Body of pancreas (tissue), 4 donors: Measurements from ENCODE around the gene VAMP4. TPM values are rescaled to one million over a fixed set of nuclear protein-coding genes. Genes with fewer than 3 reads are reported as not detected.

Experiments
- ATAC-seq: fragments of 150-250 bp; one replicate; pipeline ENCODE4 v1.9.1; 2016
- DNase-seq, 4 donors: peaks; one replicate each; pipeline ENCODE4 v3.0.0-alpha.2; 2019
- H3K27ac ChIP-seq, 4 donors: fragments of 200-600 bp; sonication (generic); 1 replicate in 3 of 4; 2 replicates in 1 of 4; pipeline versions ENCODE4 v1.5.1 to v1.6.1; 2016 to 2019; ENCODE audit warnings: mild to moderate bottlenecking in 1 of 4, mixed read lengths in 1 of 4, moderate library complexity in 1 of 4
- H3K27me3 ChIP-seq, 2 donors: fragments of 200-600 bp; sonication (generic); one replicate each; pipeline ENCODE4 v1.6.0; 2016; ENCODE audit warnings: mild to moderate bottlenecking in 1 of 2
- H3K36me3 ChIP-seq, 2 donors: fragments of 200-600 bp; sonication (generic); replicated peaks in 1 of 2; 2 replicates each; pipeline ENCODE4 v1.5.1; 2016; ENCODE audit warnings: low read depth in 2 of 2; ENCODE audit not compliant: insufficient read depth in 1 of 2
- H3K4me1 ChIP-seq: fragments of 200-600 bp; sonication (generic); one replicate; pipeline ENCODE4 v1.6.0; 2016
- H3K4me3 ChIP-seq, 2 donors: fragments of 200-600 bp; sonication (generic); 1 replicate in 1 of 2; 2 replicates in 1 of 2; pipeline ENCODE4 v1.5.1; 2016 to 2019
- H3K9me3 ChIP-seq, 3 donors: fragments of 200-600 bp; sonication (generic); 1 replicate in 2 of 3; 2 replicates in 1 of 3; pipeline ENCODE4 v1.5.1; 2016
- POLR2A ChIP-seq, 3 donors: fragments of 450-650 bp; IDR thresholded peaks; one replicate each; pipeline ENCODE4 v1.6.1; 2016; ENCODE audit warnings: antibody characterized with exemption in 3 of 3, mild to moderate bottlenecking in 2 of 3
- WGBS, 2 donors: methylation state at CpG; one replicate each; pipeline ENCODE4 v1.1.5; 2017; 5-methylcytosine and 5-hydroxymethylcytosine counted together
- intact Hi-C: fragments of 100-400 bp; cut with DNase I; formaldehyde crosslinking; loops from one replicate; pipeline ENCODE4 v1.15.1; 2023
- total RNA-seq, 2 donors: library from RNA; depleted of rRNA; stranded (reverse); fragments of >200 nt; gene quantifications; one replicate each; pipeline ENCODE4 v1.1.0, GENCODE V29; 2016
- TF ChIP-seq, protein P1 (sequence below), 7 experiments: fragments of 450-650 bp in 4 of 7; fragments of 200-600 bp in 3 of 7; sonication (generic) in 3 of 7; IDR thresholded peaks; one replicate each; pipeline ENCODE4 v1.5.1; 2016 to 2019; ENCODE audit warnings: antibody characterized with exemption in 7 of 7

VAMP4 gene
- total RNA-seq, 2 donors from 2014 or later: 5.6 to 8.8 TPM

- Histone ChIP-seq H3K4me3 (no peak overlapping the region), H3K4me1 (no peaks in the 10 kb centered on the region), H3K9me3 (no peaks in the 10 kb centered on the region), H3K27ac (no peak overlapping the region), H3K27me3 (no peaks in the 10 kb centered on the region), H3K36me3 (no peaks in the 10 kb centered on the region)
- no peak for ATAC-seq
- no peak for TF ChIP-seq POLR2A (IDR thresholded peaks at IDR 0.05)
- TF ChIP-seq, protein P1, sequence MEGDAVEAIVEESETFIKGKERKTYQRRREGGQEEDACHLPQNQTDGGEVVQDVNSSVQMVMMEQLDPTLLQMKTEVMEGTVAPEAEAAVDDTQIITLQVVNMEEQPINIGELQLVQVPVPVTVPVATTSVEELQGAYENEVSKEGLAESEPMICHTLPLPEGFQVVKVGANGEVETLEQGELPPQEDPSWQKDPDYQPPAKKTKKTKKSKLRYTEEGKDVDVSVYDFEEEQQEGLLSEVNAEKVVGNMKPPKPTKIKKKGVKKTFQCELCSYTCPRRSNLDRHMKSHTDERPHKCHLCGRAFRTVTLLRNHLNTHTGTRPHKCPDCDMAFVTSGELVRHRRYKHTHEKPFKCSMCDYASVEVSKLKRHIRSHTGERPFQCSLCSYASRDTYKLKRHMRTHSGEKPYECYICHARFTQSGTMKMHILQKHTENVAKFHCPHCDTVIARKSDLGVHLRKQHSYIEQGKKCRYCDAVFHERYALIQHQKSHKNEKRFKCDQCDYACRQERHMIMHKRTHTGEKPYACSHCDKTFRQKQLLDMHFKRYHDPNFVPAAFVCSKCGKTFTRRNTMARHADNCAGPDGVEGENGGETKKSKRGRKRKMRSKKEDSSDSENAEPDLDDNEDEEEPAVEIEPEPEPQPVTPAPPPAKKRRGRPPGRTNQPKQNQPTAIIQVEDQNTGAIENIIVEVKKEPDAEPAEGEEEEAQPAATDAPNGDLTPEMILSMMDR (IDR thresholded peaks at IDR 0.05): no peak
- DNase-seq: no peak
- 55 to 57% methylated on average over 3 of the region's 3 CpGs for WGBS, 2 donors
- intact Hi-C loops: no loop called here
These were observed 6.8 kb upstream of the VAMP4 start for GRCh38 chr1:171748651-171749050.

GRCh38 chr1:171744986-171745385, 3.1 kb upstream of the VAMP4 start:
- DNase-seq (no peak), ATAC-seq (no peak)
- Histone ChIP-seq H3K27me3 (no peaks in the 10 kb centered on the region), H3K4me3 (no peak overlapping the region), H3K9me3 (no peaks in the 10 kb centered on the region), H3K27ac (no peak overlapping the region), H3K4me1 (peaks cover 19% of the 10 kb centered on the region), H3K36me3 (no peaks in the 10 kb centered on the region)
- 91 to 96% methylated on average over 8 of the region's 8 CpGs for WGBS, 2 donors
- intact Hi-C loops: no loop called here
- no peak for TF ChIP-seq POLR2A (IDR thresholded peaks at IDR 0.05)
- TF ChIP-seq, protein P1 (IDR thresholded peaks at IDR 0.05): no peak

GRCh38 chr1:171743081-171743870, 1.4 kb upstream of the VAMP4 start:
- 34 to 44% methylated on average over 8 of the region's 8 CpGs for WGBS, 2 donors
- TF ChIP-seq POLR2A (IDR thresholded peaks at IDR 0.05): no peak
- TF ChIP-seq, protein P1 (IDR thresholded peaks at IDR 0.05): no peak
- Histone ChIP-seq H3K27me3 (no peaks in the 10 kb centered on the region), H3K27ac (peak overlapping the region in 3 of 4 donors; percentile 87 to 93 (median 90)), H3K36me3 (no peaks in the 10 kb centered on the region), H3K9me3 (no peaks in the 10 kb centered on the region), H3K4me1 (peaks cover 19% of the 10 kb centered on the region), H3K4me3 (no peak overlapping the region)
- intact Hi-C loops: no loop called here
- no peak for DNase-seq
- ATAC-seq: no peak

DNA sequence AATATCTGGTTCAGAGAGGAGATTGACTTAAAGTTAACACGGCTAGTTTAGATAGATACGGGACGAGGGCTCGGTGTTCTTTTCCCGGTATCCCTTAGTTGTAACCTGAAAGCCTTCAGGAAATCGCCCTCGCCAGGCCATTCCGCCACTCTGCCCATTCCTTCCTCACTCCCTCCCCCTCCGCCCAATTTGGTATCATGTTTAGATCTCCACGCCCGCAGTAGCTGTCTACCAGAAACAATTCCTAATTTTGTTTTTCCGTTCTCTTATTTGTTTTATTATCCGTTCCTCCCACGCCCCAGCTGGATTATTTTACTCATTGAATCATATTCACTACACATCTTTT, 685 bp upstream of the VAMP4 start:
- H3K27me3 ChIP-seq: no peaks in the 10 kb centered on the region
- H3K4me3 ChIP-seq: peak overlapping the region; percentile 60 to 90
- peaks cover 19% of the 10 kb centered on the region for H3K4me1 ChIP-seq
- peak; percentile 24 to 43 (median 29) for DNase-seq
- WGBS, 2 donors: 0 to 1% methylated on average over 14 of the region's 14 CpGs
- peak overlapping the region; percentile 82 to 93 (median 88) for H3K27ac ChIP-seq
- H3K9me3 ChIP-seq: no peaks in the 10 kb centered on the region
- peak; percentile 33 for ATAC-seq
- intact Hi-C loops: no loop called here
- no peaks in the 10 kb centered on the region for H3K36me3 ChIP-seq
- TF ChIP-seq POLR2A (IDR thresholded peaks at IDR 0.05): no peak
- TF ChIP-seq, protein P1 (IDR thresholded peaks at IDR 0.05): no peak
